ENCODE measurements around the gene ADAM8. TPM values are rescaled to one million over a fixed set of nuclear protein-coding genes. Genes with fewer than 3 reads are reported as not detected.

Gene ADAM8
- polyA plus RNA-seq, 1 of the 3 experiments (the other 2 are of a cell fraction): 1.7 TPM

DNA sequence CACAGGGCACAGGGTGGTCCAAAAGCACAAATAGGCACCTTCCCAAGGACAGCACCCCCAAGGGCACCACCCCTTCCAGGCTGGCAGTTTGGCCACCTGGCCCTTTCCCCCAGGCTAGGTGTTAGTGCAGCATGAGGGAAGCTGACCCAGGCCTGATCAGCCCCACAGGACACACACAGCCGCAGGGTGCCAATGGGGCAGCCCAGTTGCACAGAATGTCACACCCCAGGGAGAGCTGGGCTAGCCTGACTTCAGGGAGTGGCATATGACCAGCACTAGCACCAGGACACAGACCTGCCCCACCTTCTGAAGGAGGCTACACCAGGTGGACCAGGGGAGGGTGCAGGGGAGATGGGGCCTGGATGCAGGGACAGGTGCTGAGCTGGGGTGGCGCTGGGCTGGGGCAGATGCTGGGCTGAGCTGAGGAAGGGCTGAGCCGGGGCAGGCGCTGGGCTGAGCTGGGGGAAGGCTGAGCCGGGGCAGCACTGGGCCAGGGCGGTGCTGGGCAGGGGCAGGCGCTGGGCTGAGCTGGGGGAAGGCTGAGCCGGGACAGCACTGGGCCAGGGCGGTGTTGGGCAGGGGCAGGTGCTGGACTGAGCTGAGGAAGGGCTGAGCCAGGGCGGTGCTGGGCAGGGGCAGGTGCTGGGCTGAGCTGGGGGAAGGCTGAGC, 3.9 kb upstream of the ADAM8 start:
- 90% methylated on average over 4 of the region's 10 CpGs for WGBS (ENCODE audit: low lambda C conversion rate)

More for the DNA sequence above, 3.9 kb upstream of the ADAM8 start:
- TF ChIP-seq, protein P1, sequence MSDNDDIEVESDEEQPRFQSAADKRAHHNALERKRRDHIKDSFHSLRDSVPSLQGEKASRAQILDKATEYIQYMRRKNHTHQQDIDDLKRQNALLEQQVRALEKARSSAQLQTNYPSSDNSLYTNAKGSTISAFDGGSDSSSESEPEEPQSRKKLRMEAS (IDR thresholded peaks at IDR 0.05; ENCODE audit: low read depth): no peak
- TF ChIP-seq YY1 (IDR thresholded peaks at IDR 0.05; ENCODE audit: low read depth) (no peak), MEF2A (IDR thresholded peaks at IDR 0.05; ENCODE audit: borderline replicate concordance, low read depth) (no peak), SMC3 (IDR thresholded peaks at IDR 0.05; ENCODE audit: low read depth, low read length) (no peak), RAD21 (IDR thresholded peaks at IDR 0.05; ENCODE audit: low read length) (no peak), ELF1 (IDR thresholded peaks at IDR 0.05) (no peak), FOXJ3 (CRISPR knock-in tag; IDR thresholded peaks at IDR 0.05) (no peak), SIN3A (IDR thresholded peaks at IDR 0.05; ENCODE audit: borderline replicate concordance, low read depth, low read length) (no peak), GABPA (IDR thresholded peaks at IDR 0.05; ENCODE audit: low read depth) (no peak), REST (IDR thresholded peaks at IDR 0.05; ENCODE audit: low read depth, low read length) (no peak), FOSL2 (IDR thresholded peaks at IDR 0.05; ENCODE audit: borderline replicate concordance, low read depth) (no peak), EP300 (IDR thresholded peaks at IDR 0.05; ENCODE audit: borderline replicate concordance in 1 of 2, low read depth in 1 of 2, low read length in 1 of 2) (no peak), RFX5 (IDR thresholded peaks at IDR 0.05; ENCODE audit: low read length) (no peak)
- TF ChIP-seq, protein P2, sequence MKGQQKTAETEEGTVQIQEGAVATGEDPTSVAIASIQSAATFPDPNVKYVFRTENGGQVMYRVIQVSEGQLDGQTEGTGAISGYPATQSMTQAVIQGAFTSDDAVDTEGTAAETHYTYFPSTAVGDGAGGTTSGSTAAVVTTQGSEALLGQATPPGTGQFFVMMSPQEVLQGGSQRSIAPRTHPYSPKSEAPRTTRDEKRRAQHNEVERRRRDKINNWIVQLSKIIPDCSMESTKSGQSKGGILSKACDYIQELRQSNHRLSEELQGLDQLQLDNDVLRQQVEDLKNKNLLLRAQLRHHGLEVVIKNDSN (IDR thresholded peaks at IDR 0.05; ENCODE audit: borderline replicate concordance, low read depth): no peak
- H3K79me2 ChIP-seq (ENCODE audit: insufficient read depth): no peaks in the 10 kb centered on the region
- H3K4me3 ChIP-seq (ENCODE audit: low read depth in 2 of 2, low read length in 1 of 2): no peak overlapping the region
- no peaks in the 10 kb centered on the region for H3F3A ChIP-seq (replicated peaks; ENCODE audit: insufficient read depth)
- DNase-seq: no peak
- H3K36me3 ChIP-seq (replicated peaks in 1 of 2; ENCODE audit: control insufficient read depth in 1 of 2, insufficient read depth in 2 of 2, low read length in 1 of 2): peaks cover 5 to 59% of the 10 kb centered on the region in 2 experiments
- ChIA-PET CTCF (interaction anchor here (0.9 to 1.6 kb wide), 3 partner anchors 12 to 28 kb away, joined by 3 to 4 read pairs (median 3); no protein-coding TSS in a partner anchor), POLR2A (interaction anchor here (1.2 kb wide), 1 partner anchor 16 kb away, joined by 4 read pairs; no protein-coding TSS in a partner anchor)
- H3K9ac ChIP-seq: no peak overlapping the region
- H4K20me1 ChIP-seq (ENCODE audit: insufficient read depth): no peaks in the 10 kb centered on the region
- no peaks in the 10 kb centered on the region; a peak in 1 of 4 replicates for H3K4me1 ChIP-seq (ENCODE audit: control insufficient read depth in 1 of 2, insufficient read depth in 2 of 2, low read depth in 1 of 2, low read length in 1 of 2)
- no peak overlapping the region for H3K27ac ChIP-seq (ENCODE audit: low read depth in 2 of 2, low read length in 1 of 2)
- no peaks in the 10 kb centered on the region for H3K9me2 ChIP-seq
- H2AFZ ChIP-seq (ENCODE audit: low read depth): no peak overlapping the region
- H3K4me2 ChIP-seq: no peak overlapping the region
- no peaks in the 10 kb centered on the region for H3K9me3 ChIP-seq
- no peaks in the 10 kb centered on the region for H3K27me3 ChIP-seq (ENCODE audit: insufficient read depth)
